Testis (tissue), 3 donors: Measurements from ENCODE around the gene ASCL3. TPM values are rescaled to one million over a fixed set of nuclear protein-coding genes. Genes with fewer than 3 reads are reported as not detected.
"Not testable (repeated sequence)": the region's sequence is repeated elsewhere in the genome, so short reads cannot be mapped to it uniquely, and the experiment has no call there.

ENCODE experiments used
- DNase-seq: peaks from one replicate; pipeline ENCODE4 v3.0.0-alpha.2; 2019
- H3K27ac ChIP-seq, 2 donors: fragments of 200-600 bp; sonication (generic); one replicate each; pipeline ENCODE4 v1.5.1; 2019
- H3K27me3 ChIP-seq: fragments of 200-600 bp; sonication (generic); one replicate; pipeline ENCODE4 v1.5.1; 2019
- H3K36me3 ChIP-seq: fragments of 200-600 bp; sonication (generic); one replicate; pipeline ENCODE4 v1.5.1; 2017; ENCODE audit warnings: low read depth; ENCODE audit errors: missing control alignments
- H3K4me1 ChIP-seq: fragments of 200-600 bp; sonication (generic); one replicate; pipeline ENCODE4 v1.5.1; 2019
- H3K4me3 ChIP-seq, 2 donors: fragments of 200-600 bp; sonication (generic); one replicate each; pipeline ENCODE4 v1.5.1; 2017 to 2019
- H3K9me3 ChIP-seq: fragments of 200-600 bp; sonication (generic); one replicate; pipeline ENCODE4 v1.5.1; 2017
- CTCF ChIP-seq, 3 experiments: fragments of 450-650 bp in 2 of 3; fragments of 200-600 bp in 1 of 3; sonication (generic) in 1 of 3; IDR thresholded peaks; one replicate each; pipeline ENCODE4 v1.5.1; 2016 to 2019; ENCODE audit warnings: antibody characterized with exemption in 3 of 3, mild to moderate bottlenecking in 2 of 3, moderate library complexity in 1 of 3
- POLR2A ChIP-seq: fragments of 450-650 bp; IDR thresholded peaks from one replicate; pipeline ENCODE4 v1.6.1; 2017; ENCODE audit warnings: antibody characterized with exemption, mild to moderate bottlenecking, moderate library complexity
- WGBS, 2 donors: methylation state at CpG; one replicate each; pipeline ENCODE4 v1.1.5; 2018; 5-methylcytosine and 5-hydroxymethylcytosine counted together
- intact Hi-C: fragments of 100-400 bp; cut with DNase I; formaldehyde crosslinking; loops from one replicate; pipeline ENCODE4 v1.15.1; 2023; ENCODE audit warnings: low total_unique reads
- polyA plus RNA-seq: library from polyadenylated mRNA; stranded (reverse); fragments of 350-450 nt; fragmentation: Illumina TruSeq; extraction: RNeasy Lipid Tissue Mini Kit (QIAGEN cat#74804); gene quantifications from one replicate; pipeline ENCODE4 v1.2.3, GENCODE V29; 2014; ENCODE audit warnings: low read depth, low replicate concordance; ENCODE audit not compliant: insufficient read depth
- small RNA-seq, 2 donors: library from RNA; depleted of rRNA; stranded (forward); fragments of <200 nt; gene quantifications; one replicate each; pipeline ENCODE3, GENCODE V24; 2016
- total RNA-seq, 2 donors: library from RNA; depleted of rRNA; stranded (reverse); fragments of >200 nt; gene quantifications; one replicate each; pipeline ENCODE4 v1.2.3, GENCODE V29; 2016

Gene ASCL3
- total and polyA plus RNA-seq, 3 donors from 2014 or later = not detected

GRCh38 chr11:8908099-8908498 lies 34.7 kb downstream of the ASCL3 start:
- Histone ChIP-seq H3K9me3 (no peaks in the 10 kb centered on the region), H3K4me3 (no peak overlapping the region), H3K4me1 (peaks cover 6% of the 10 kb centered on the region), H3K27me3 (no peaks in the 10 kb centered on the region), H3K36me3 (no peaks in the 10 kb centered on the region), H3K27ac (no peak overlapping the region)
- no peak for TF ChIP-seq POLR2A
- TF ChIP-seq CTCF (IDR thresholded peaks at IDR 0.05) = no peak
- intact Hi-C loops = no loop called here
- DNase-seq = no peak

GRCh38 chr11:8907116-8907515 lies 35.7 kb downstream of the ASCL3 start:
- no peaks in the 10 kb centered on the region for H3K36me3 ChIP-seq
- H3K9me3 ChIP-seq = no peaks in the 10 kb centered on the region
- DNase-seq = no peak
- H3K27me3 ChIP-seq = no peaks in the 10 kb centered on the region
- intact Hi-C loops = no loop called here
- WGBS, 2 donors = 88% methylated on average over 1 of the region's 1 CpG
- TF ChIP-seq CTCF (IDR thresholded peaks at IDR 0.05) = no peak
- TF ChIP-seq POLR2A = no peak
- H3K4me1 ChIP-seq = peaks cover under 1% of the 10 kb centered on the region
- no peak overlapping the region for H3K4me3 ChIP-seq
- H3K27ac ChIP-seq = no peak overlapping the region

DNA sequence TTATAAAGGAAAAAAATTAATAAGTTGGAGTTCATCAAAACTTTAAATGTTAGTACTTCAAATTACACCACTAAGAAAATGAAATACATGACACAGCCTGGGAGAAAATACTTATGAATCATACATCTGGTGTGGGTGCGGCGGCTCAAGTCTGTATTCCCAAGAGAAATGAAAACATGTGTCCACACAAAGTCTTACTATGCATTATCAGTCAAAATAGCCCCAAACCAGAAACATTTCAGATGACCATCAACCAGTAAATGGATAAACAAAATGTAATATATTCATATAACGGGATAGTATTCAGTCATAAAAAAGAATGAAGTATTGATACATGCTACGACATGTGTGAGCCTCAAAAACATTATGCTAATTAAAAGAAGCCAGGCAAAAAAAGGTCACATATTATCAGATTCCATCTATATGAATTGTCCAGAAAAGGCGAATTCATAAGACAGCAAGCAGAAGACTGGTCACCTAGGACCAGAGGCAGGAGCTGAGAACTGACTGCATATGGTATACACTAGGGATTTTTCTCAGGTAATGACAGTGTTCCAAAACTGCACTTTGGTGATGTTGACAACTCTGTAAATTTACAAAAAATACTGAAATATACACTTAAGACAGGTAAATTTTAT lies 37.2 kb downstream of the ASCL3 start:
- H3K4me1 ChIP-seq = no peaks in the 10 kb centered on the region
- no peak overlapping the region for H3K27ac ChIP-seq
- H3K4me3 ChIP-seq = no peak overlapping the region
- intact Hi-C loops = no loop called here
- H3K27me3 ChIP-seq = no peaks in the 10 kb centered on the region
- 87 to 90% methylated on average over 5 of the region's 5 CpGs for WGBS, 2 donors
- no peak for DNase-seq
- TF ChIP-seq POLR2A (no peak), CTCF (IDR thresholded peaks at IDR 0.05) (no peak)
- H3K36me3 ChIP-seq = no peaks in the 10 kb centered on the region
- no peaks in the 10 kb centered on the region for H3K9me3 ChIP-seq

- no peaks in the 10 kb centered on the region for H3K9me3 ChIP-seq
- no peaks in the 10 kb centered on the region for H3K4me1 ChIP-seq
- TF ChIP-seq CTCF (IDR thresholded peaks at IDR 0.05) (no peak), POLR2A (no peak)
Observed at GRCh38 chr11:8899119-8899753, 43.6 kb downstream of the ASCL3 start.

GRCh38 chr11:8891185-8891584 lies 51.6 kb downstream of the ASCL3 start:
- H3K27ac ChIP-seq, intact Hi-C loops, H3K36me3 ChIP-seq, DNase-seq, H3K9me3 ChIP-seq, H3K27me3 ChIP-seq, H3K4me3 ChIP-seq, H3K4me1 ChIP-seq: not testable (repeated sequence)
- 92 to 97% methylated on average over 2 of the region's 2 CpGs for WGBS, 2 donors

More at GRCh38 chr11:8899119-8899753, 43.6 kb downstream of the ASCL3 start:
- Histone ChIP-seq H3K27ac (no peak overlapping the region), H3K4me3 (no peak overlapping the region), H3K36me3 (no peaks in the 10 kb centered on the region), H3K27me3 (no peaks in the 10 kb centered on the region)
- intact Hi-C loops = no loop called here
- DNase-seq = no peak

Small RNAs within 50 kb of the gene (small RNA-seq; reads per million reads assigned to genes)
- gene RF00019 = 0 reads per million in 2 donors

Other genes starting within 250 kb of the ASCL3 start
- gene AKIP1, start 31.8 kb downstream of the ASCL3 start, total RNA-seq = 10 to 100 TPM; 38.5 to 40.4 TPM
- 30.9 TPM for gene AKIP1, start 31.8 kb downstream of the ASCL3 start, polyA plus RNA-seq
- 1 to 10 TPM; 1.4 to 1.7 TPM for gene C11orf16, start 10.1 kb downstream of the ASCL3 start, total RNA-seq
- gene C11orf16, start 10.1 kb downstream of the ASCL3 start, polyA plus RNA-seq = 5.9 TPM
- 10 to 100 TPM; 43.3 to 43.5 TPM for gene TMEM9B, start 21.4 kb upstream of the ASCL3 start, total RNA-seq
- gene TMEM9B, start 21.4 kb upstream of the ASCL3 start, polyA plus RNA-seq = 55.0 TPM
- gene NRIP3, start 61.0 kb upstream of the ASCL3 start, total RNA-seq = 10 to 100 TPM; 29.4 to 55.1 TPM
- 108 TPM for gene NRIP3, start 61.0 kb upstream of the ASCL3 start, polyA plus RNA-seq
- gene SCUBE2, start 148.6 kb upstream of the ASCL3 start, total RNA-seq = 1 to 10 TPM; 3.5 to 5.0 TPM
- 10.5 TPM for gene SCUBE2, start 148.6 kb upstream of the ASCL3 start, polyA plus RNA-seq